MG63 (cell line): ENCODE results near the gene GTPBP4. TPM values are rescaled to one million over a fixed set of nuclear protein-coding genes. Genes with fewer than 3 reads are reported as not detected.
A peak's percentile ranks its signal among the peaks of the same experiment; 100 is the strongest.

Experiments used
- DNase-seq: peaks from one replicate; pipeline ENCODE4 v3.0.0-alpha.2; 2020
- H3K27me3 ChIP-seq: fragments of 250-450 bp; sonication (Bioruptor Pico); 2 replicates; pipeline ENCODE4 v1.5.1; 2020; ENCODE audit warnings: mild to moderate bottlenecking, moderate library complexity
- H3K36me3 ChIP-seq: fragments of 250-450 bp; sonication (Bioruptor Pico); 2 replicates; pipeline ENCODE4 v1.5.1; 2020; ENCODE audit warnings: mild to moderate bottlenecking, moderate library complexity
- H3K4me3 ChIP-seq: fragments of 250-450 bp; sonication (Bioruptor Pico); 2 replicates; pipeline ENCODE4 v1.5.1; 2020; ENCODE audit warnings: mild to moderate bottlenecking, moderate library complexity
- H3K9me3 ChIP-seq: fragments of 250-450 bp; sonication (Bioruptor Pico); 2 replicates; pipeline ENCODE4 v1.5.1; 2020; ENCODE audit warnings: mild to moderate bottlenecking, moderate library complexity
- total RNA-seq: library from RNA; depleted of rRNA; stranded (reverse); fragments of >200 nt; shearing (Covaris generic); gene quantifications from 2 replicates; pipeline ENCODE4 v1.2.3, GENCODE V29; 2014; ENCODE audit warnings: low replicate concordance

The GTPBP4 gene
- total RNA-seq, 1 experiment from 2014 or later, result 71.2 TPM

- Histone ChIP-seq H3K9me3 (peaks cover 24% of the 10 kb centered on the region), H3K27me3 (no peaks in the 10 kb centered on the region), H3K4me3 (no peak overlapping the region), H3K36me3 (no peaks in the 10 kb centered on the region)
- DNase-seq, result no peak
These were observed 7.7 kb upstream of the GTPBP4 start for GRCh38 chr10:980468-981093.

GRCh38 chr10:983401-983800 is 4.8 kb upstream of the GTPBP4 start:
- H3K9me3 ChIP-seq, result peaks cover 23% of the 10 kb centered on the region
- H3K27me3 ChIP-seq, result no peaks in the 10 kb centered on the region
- DNase-seq, result no peak
- H3K4me3 ChIP-seq, result no peak overlapping the region
- H3K36me3 ChIP-seq, result peaks cover under 1% of the 10 kb centered on the region; the same call in 1 of the 2 replicates

GRCh38 chr10:983971-984655 is 4.1 kb upstream of the GTPBP4 start:
- H3K36me3 ChIP-seq, result peaks cover 5% of the 10 kb centered on the region
- peaks cover 16% of the 10 kb centered on the region for H3K9me3 ChIP-seq
- DNase-seq, result no peak
- H3K4me3 ChIP-seq, result no peak overlapping the region
- no peaks in the 10 kb centered on the region for H3K27me3 ChIP-seq

GRCh38 chr10:985361-985760 is 2.9 kb upstream of the GTPBP4 start:
- DNase-seq, result no peak
- no peaks in the 10 kb centered on the region for H3K27me3 ChIP-seq
- H3K9me3 ChIP-seq, result peaks cover 9% of the 10 kb centered on the region
- no peak overlapping the region for H3K4me3 ChIP-seq
- H3K36me3 ChIP-seq, result peaks cover 17% of the 10 kb centered on the region

- H3K27me3 ChIP-seq, result no peaks in the 10 kb centered on the region
These were observed 2.0 kb upstream of the GTPBP4 start for GRCh38 chr10:986137-986825.

GRCh38 chr10:986881-987619 is 1.2 kb upstream of the GTPBP4 start:
- H3K36me3 ChIP-seq, result peaks cover 26% of the 10 kb centered on the region
- peaks cover 2% of the 10 kb centered on the region; the same call in 1 of the 2 replicates for H3K9me3 ChIP-seq
- no peak for DNase-seq
- peak overlapping the region; percentile 97 for H3K4me3 ChIP-seq
- no peaks in the 10 kb centered on the region for H3K27me3 ChIP-seq

More at GRCh38 chr10:986137-986825, 2.0 kb upstream of the GTPBP4 start:
- Histone ChIP-seq H3K36me3 (peaks cover 25% of the 10 kb centered on the region), H3K4me3 (no peak overlapping the region), H3K9me3 (peaks cover 3% of the 10 kb centered on the region)
- DNase-seq, result no peak

- Histone ChIP-seq H3K36me3 (peaks cover 30% of the 10 kb centered on the region), H3K9me3 (no peaks in the 10 kb centered on the region), H3K4me3 (peak overlapping the region; percentile 97), H3K27me3 (no peaks in the 10 kb centered on the region)
- no peak for DNase-seq
These were observed 689 bp upstream of the GTPBP4 start for GRCh38 chr10:987620-987869.

- H3K36me3 ChIP-seq, result peaks cover 43% of the 10 kb centered on the region
- H3K9me3 ChIP-seq, result no peaks in the 10 kb centered on the region
- DNase-seq, result no peak
- H3K4me3 ChIP-seq, result peak overlapping the region; percentile 97
- H3K27me3 ChIP-seq, result no peaks in the 10 kb centered on the region
These were observed 672 bp downstream of the GTPBP4 start for GRCh38 chr10:988667-989545.

- DNase-seq, result no peak
- Histone ChIP-seq H3K27me3 (no peaks in the 10 kb centered on the region), H3K9me3 (no peaks in the 10 kb centered on the region), H3K36me3 (peaks cover 62% of the 10 kb centered on the region), H3K4me3 (no peak overlapping the region)
These were observed 2.6 kb downstream of the GTPBP4 start for GRCh38 chr10:990808-991207.

- Histone ChIP-seq H3K27me3 (no peaks in the 10 kb centered on the region), H3K4me3 (no peak overlapping the region), H3K36me3 (peaks cover 79% of the 10 kb centered on the region), H3K9me3 (no peaks in the 10 kb centered on the region)
- no peak for DNase-seq
These were observed 4.2 kb downstream of the GTPBP4 start for GRCh38 chr10:992467-992866.

GRCh38 chr10:992871-993270 is 4.6 kb downstream of the GTPBP4 start:
- H3K9me3 ChIP-seq, result no peaks in the 10 kb centered on the region
- peaks cover 83% of the 10 kb centered on the region for H3K36me3 ChIP-seq
- no peak overlapping the region for H3K4me3 ChIP-seq
- H3K27me3 ChIP-seq, result no peaks in the 10 kb centered on the region
- DNase-seq, result no peak

- H3K4me3 ChIP-seq, result no peak overlapping the region
- no peak for DNase-seq
- no peaks in the 10 kb centered on the region for H3K9me3 ChIP-seq
- H3K36me3 ChIP-seq, result peaks cover 90% of the 10 kb centered on the region
- H3K27me3 ChIP-seq, result no peaks in the 10 kb centered on the region
These were observed 6.8 kb downstream of the GTPBP4 start for GRCh38 chr10:994836-995558.

GRCh38 chr10:995559-995926 is 7.3 kb downstream of the GTPBP4 start:
- Histone ChIP-seq H3K9me3 (no peaks in the 10 kb centered on the region), H3K36me3 (peaks cover 92% of the 10 kb centered on the region), H3K4me3 (no peak overlapping the region), H3K27me3 (no peaks in the 10 kb centered on the region)
- no peak for DNase-seq

- no peaks in the 10 kb centered on the region for H3K9me3 ChIP-seq
- peaks cover 92% of the 10 kb centered on the region for H3K36me3 ChIP-seq
- DNase-seq, result no peak
- no peaks in the 10 kb centered on the region for H3K27me3 ChIP-seq
- no peak overlapping the region for H3K4me3 ChIP-seq
These were observed 7.8 kb downstream of the GTPBP4 start for GRCh38 chr10:996031-996430.

- H3K27me3 ChIP-seq, result no peaks in the 10 kb centered on the region
- H3K36me3 ChIP-seq, result peaks cover 100% of the 10 kb centered on the region
These were observed 9.2 kb downstream of the GTPBP4 start for GRCh38 chr10:997266-998022.

More at GRCh38 chr10:997266-998022, 9.2 kb downstream of the GTPBP4 start:
- DNase-seq, result no peak
- Histone ChIP-seq H3K9me3 (0 out of 2 replicates have a peak, but pooled peaks cover 3% of the 10 kb centered on the region), H3K4me3 (no peak overlapping the region)
